HG03558 (cell line): ENCODE measurements around the gene RAB10.
"Not testable (repeated sequence)": the region's sequence is repeated elsewhere in the genome, so short reads cannot be mapped to it uniquely, and the experiment has no call there.

ENCODE experiments used
- ATAC-seq: cut with Tn5 transposase; IDR thresholded peaks from one replicate; pipeline ENCODE4 v1.9.1; 2021; ENCODE audit warnings: moderate number of reproducible peaks; ENCODE audit not compliant: unreplicated experiment; ENCODE audit errors: extremely low read depth

RAB10 gene

DNA sequence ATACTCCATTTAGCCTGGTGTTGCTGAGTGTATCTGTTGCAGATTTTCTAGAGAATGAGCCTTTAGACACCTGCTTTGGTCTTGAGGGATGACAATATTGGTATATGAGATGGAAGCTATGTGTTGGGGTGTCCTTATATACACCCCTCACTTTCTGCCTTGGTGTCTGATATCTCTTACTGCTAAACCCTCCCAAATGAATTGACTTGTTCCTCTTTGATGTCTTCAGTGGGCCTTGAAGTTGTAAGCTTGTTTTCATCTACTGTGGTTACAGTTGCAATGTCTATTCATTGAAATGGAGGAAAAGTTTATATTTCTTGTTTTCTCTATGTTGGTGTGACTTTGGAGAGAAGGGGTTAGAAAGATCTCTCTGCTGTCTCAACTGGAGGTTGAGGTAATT lies 18.9 kb downstream of the RAB10 start:
- no peak for ATAC-seq

DNA sequence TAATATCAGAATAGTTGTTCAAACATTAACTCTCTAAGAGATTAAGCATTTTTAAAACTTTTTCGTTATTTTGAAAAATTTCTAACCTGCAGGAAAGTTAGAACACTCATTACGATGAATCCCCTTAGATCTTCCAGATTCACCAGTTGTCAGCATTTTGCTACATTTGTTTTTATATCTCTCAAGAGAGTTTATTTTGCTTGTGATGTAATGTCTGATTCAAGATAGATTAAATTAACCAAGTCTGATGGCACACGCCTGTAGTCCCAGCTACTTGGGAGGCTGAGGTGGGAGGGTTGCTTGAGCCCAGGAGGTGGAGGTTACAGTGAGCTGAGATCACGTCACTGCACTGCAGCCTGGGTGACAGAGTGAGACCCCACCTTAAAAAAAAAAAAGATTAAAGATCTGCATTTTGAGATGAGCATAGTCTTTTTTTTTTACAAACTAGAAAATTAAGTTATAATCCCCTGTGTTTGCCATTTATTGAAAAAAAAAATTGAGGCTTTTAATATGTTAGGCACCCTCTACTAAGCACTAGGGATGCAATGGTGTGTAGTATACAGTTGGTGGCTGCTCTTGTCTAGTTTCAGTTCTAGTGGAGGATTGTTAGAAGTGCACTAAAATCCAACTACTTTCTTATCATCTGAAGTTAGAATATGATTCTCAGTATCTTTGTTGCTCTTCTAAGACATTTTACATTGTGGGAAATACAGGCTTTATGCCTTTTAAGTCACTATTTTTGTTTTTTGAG lies 20.9 kb downstream of the RAB10 start:
- ATAC-seq: no peak

DNA sequence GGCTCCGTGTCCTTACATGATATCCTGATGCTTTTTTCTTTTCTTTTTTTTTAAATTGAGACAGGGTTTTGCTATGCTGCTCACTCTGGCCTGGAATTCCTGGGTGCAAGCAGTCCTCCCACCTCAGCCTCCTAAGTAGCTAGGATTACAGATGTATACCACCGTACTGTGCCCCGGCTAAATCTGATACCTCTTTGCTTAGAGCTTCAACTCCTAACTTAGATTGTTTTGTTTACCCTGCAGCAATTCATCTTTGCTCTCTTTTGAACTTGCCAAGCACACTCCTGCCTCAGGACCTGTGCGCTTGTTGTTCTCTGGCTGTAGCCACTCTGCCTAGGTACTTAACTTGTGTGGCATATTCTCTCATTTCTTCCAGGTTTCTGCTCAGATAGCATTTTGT lies 24.5 kb downstream of the RAB10 start:
- ATAC-seq: no peak

DNA sequence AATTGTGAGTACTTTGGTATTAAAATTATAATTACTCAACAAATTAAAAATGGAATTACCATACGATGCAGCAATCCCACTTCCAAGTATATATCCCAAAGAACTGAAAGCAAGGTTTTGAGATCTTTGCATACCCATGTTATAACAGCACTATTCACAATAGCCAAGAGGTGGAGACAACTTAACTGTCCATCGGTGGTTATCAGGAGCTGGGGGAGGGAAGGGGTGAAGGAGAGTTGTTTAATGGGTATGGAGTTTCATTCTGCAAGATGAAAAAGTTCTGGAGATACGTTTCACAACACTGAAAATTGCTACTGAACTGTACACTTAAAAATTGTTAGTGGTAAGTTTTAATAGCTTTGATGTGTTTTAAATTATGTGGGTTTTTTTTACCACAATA lies 25.7 kb downstream of the RAB10 start:
- ATAC-seq: no peak

DNA sequence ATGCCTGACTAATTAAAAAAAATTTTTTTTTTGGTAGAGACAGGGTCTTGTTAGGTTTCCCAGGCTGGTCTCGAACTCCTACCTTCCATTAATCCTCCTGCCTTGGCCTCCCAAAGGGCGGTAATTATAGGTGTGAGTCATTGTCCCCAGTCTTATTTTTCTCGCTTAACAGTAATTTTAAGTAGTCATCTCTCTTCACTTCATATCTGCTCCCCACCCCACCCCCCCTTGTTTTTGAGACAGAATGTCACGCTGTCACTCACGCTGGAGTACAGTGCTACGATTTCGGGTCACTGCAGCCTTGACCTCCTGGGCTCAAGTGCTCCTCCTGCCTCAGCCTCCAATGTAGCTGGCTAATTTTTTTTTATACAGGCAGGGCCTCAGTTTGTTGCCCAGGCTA lies 27.7 kb downstream of the RAB10 start:
- ATAC-seq: no peak

DNA sequence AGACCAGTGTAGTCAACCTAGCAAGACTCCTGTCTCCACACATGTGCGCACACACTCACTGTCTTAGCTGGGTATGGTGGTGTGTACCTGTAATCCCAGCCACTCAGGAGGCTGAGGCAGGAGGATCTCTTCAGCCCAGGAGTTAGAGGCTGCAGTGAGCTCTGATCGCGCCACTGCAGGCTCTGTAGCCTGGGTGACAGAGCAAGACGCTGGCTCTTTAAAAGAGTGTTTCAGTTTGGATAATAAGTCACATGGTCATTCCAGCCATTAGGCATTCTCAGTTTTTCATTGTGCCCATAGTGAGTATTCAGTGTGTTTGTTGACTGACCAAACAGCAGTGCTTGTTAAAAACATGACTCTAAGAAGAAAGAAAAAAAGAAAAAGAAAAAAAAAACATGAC lies 31.0 kb downstream of the RAB10 start:
- ATAC-seq: no peak

DNA sequence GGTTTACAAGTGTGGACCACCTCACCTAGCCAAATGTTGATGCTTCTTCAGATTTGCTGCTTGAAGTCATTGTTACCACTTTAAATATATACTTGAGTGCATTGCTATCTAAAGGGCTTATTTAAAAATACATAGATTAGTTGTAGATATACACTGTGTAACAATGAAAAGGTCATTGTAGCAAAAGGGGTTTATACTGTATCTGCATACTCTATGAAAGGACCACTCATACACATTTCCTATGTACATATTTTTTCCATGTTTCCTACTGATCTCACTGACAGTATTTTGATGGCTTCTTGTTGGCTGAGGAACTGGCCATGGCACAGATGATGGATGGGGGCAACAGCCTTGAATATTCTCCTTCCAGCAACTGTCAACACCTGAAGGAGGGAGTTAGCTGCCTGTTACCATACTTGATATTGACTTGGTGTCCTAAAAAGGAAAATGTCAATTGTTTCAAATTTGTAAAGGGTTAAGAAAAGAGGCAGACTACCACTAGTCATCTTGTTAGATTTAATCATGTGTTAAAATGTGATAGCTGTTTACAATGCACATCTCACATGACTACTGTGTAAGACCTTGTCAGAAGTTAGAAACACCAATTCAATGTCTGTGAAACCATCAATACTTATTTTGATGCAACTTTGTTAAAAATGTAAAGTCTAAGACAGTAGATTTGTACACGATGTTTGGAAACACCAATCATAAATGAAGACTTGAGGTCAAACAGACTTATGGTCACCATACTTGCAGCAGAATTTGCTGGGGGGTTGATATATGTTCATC lies 33.5 kb downstream of the RAB10 start:
- no peak for ATAC-seq

DNA sequence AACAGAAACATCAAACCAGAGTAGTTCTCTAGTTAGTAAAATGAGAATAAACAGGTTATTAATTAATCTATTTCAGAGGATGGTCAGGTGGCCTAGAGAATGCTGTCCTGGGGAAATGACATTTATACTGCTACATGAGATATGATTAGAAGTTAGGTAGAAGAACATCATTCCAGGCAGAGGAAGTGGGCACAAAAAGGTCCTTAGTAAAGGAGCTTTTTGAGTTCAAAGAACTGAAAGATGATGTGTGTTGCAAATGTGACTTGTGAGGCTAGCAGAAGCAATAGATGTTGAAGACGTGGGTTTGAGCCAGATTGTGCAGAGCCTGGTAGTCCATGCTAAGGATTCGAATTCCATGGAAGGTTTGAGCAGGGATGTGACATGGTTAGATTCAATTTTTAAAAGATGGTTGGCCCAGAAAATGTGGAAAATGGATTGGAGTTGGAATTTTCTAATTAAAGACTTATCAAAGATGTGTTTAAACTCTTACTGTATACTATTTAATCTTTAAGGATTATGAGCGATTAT lies 34.2 kb downstream of the RAB10 start:
- ATAC-seq: no peak

DNA sequence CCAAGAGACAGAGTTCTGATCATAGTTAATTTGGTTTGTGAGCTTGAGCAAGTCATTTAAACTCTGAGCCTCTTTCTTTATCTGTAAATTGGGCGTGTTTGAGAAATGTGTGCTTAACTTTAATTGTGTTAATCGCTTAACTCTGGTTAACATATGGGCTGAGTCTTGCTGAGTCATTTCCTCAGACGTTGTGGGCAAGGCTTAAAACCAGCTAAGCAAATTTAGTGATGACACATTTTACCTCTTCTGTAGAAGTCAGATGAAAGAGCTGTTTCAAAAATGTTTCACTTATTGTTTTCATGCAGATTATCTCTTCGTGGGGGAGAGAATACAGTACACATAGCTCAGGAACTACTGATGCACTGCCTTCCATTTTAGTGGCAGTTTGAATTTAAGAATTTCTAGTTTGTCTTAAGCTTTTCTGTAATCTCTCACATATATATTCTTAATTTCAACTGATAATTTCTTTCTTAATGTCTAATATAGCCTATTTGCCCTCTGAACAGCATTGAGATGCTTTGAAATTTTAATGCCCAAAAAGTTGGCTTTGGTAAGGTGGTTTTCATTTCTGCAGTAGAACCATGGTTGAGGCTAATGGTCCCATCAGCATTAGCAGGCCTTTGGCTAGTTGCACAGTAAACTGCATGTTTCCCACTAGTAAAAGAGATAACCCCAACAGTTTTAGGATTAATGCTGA lies 34.9 kb downstream of the RAB10 start:
- peak; percentile 56 for ATAC-seq

DNA sequence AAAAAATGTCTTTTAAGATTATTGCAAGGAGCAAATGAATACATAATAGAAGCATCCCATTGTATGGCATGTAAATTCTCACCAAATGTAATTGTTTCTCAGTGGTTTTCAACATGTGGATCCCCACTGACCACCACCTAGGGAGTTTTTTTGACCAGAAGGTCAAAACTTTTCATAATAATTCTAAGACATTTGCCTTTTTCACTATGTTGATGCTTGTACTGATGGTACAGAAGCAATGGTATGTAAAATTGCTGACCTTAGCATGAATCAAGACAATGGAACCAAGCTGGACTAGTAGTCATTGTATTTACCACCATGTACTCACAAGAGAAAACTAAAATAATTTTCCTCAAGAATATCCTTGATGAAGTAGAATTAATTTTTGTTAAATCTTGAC lies 36.8 kb downstream of the RAB10 start:
- no peak for ATAC-seq

DNA sequence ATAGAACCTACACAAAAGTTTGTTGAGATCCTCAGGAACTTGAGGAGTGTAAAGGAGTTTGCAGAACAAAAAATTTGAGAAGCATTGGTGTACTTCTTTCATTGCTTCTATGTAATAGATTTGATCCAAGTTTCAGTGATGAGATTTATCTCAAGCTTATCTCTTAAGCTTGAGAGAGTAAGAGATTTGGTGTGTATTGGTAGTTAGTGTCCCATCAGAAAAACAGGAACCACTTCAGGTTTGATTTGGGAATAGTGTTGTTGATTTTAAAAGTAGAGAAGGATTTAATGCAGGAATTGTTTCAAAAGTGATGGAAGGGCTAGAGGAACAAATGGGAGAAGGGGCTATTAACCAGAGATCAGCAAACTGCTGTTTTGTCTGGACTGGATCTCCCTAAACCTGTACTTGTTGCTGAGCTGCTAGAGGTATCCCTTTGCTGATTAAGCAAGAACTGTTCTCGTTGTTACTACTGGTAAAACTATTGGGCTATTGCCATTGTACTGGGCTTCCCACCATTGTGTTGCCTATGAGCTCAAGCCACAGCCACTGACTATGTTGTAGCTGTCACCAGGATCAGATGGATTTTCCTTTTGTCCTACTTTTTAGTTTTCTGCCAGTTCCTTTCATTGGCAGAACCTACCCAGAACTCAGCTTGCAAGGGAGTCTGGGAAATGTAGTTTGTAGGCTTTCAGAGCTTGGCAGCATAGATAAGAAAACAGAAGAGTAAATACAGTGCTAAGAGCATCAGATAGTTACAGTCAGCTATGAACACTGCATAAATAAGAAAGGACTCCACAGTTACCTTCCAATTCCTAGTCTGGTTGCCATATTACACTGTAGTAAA lies 39.3 kb downstream of the RAB10 start:
- ATAC-seq: no peak

DNA sequence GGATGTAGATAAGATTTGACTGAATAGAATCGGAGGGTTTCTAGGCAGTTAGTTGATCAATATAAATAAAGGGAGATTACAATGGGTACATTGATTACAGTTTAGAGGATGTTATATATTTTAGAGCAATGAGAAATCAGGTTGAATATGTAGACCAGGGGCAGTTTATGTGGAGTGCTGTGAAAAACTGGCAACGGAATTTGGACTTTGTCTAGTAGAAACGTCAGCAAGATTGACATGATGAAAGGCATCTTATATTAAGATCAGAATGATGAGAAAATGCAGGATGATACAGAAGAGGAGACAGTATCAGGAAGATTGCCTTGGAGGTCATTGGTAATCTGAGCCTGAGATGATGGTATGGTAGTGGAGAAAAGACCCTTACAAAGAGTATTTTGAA lies 39.9 kb downstream of the RAB10 start:
- no peak for ATAC-seq

DNA sequence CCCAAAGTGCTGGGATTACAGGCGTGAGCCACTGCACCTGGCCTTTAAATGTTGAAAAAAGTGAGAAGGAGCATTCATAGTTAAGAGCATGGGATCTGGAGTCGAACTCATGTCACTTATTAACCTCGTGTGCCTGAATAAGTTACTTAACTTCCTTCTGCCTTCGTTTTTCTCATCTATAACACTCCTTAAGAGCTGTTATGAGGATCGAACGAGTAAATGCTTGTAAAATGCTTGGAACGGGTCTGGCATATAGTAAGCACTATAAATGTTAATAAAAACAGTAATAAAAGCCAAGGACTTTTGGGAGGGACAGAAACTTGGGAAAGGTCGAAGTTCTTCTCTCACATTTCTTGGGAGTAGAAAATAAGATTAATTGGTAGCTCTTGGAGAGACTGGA lies 40.8 kb downstream of the RAB10 start:
- no peak for ATAC-seq

DNA sequence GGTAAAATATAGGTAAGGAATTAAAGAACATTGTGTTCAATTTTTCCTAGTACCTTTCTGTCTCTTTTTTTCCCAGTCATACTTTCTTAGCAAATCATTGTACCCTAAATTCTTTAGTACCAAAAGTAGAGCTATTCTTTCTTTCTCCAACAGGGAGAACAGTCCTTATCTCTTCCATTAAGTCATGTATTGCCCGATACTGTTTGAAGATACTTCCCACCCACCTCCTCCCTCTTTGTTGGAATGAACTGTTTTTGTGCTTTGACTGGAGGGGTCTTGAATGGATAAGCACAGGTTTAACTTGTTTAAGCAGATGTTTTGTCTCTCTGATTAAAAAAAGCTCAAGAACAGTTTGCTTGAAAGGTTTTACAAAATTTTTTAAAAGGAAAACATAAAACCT lies 41.3 kb downstream of the RAB10 start:
- no peak for ATAC-seq

DNA sequence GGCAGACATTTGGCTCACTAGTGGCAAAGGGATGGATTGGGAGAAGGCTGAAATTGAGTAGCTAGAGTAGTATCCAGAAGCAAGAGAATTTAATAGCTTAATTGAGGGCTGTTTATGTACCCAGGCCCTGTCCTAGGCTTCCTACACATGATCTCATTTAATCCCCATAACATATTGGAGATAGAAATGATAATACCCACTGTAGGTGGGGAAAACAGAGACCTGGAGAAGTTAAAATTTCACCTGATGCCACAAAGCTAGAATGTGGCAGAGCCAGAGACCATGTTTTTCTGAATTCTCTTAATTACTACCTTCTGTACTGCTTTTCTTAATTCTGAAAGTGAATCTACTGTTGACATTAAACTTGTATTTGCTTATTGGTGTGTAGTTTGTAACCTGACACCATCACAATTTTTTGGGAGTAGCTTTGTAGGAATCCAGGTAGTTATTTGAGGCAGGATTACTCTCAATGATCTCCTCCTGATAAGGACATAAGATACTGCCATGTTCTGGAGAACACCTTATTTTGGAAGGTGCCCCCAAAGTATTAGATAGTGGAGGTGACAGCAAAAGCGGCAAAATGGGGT lies 42.2 kb downstream of the RAB10 start:
- ATAC-seq: no peak

DNA sequence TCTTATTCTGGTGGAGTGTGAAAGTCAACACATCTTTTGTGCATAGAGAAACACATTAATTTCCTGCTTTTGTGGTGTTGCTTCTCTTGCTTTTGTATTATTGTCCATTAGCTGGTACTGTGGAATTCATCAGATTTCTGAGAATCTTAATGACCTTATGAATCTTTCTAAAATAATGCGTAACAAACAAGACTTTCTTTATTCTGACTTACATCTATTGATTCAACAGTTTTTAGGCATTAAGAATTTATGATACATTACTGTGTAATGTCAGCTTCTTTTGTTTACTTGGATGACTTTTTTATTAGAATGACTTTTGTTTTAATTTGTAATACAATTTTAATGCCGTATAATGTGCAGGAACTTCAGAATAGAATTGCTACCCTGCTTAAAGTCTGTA lies 43.4 kb downstream of the RAB10 start:
- no peak for ATAC-seq

DNA sequence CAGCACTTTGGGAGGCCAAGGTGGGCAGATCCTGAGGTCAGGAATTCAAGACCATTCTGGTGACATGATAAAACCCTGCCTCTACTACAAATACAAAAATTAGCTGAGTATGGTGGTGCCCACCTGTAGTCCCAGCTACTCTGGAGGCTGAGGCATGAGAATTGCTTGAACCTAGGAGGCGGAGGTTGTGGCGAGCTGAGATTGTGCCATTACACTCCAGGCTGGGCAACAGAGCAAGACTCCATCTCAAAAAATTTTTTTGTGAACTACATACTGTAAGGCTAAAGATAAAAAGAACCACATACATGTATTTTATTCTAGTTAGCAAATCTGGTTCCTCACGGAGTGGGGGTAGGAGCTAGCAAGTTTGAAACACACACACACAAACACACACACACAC lies 45.1 kb downstream of the RAB10 start:
- no peak for ATAC-seq

DNA sequence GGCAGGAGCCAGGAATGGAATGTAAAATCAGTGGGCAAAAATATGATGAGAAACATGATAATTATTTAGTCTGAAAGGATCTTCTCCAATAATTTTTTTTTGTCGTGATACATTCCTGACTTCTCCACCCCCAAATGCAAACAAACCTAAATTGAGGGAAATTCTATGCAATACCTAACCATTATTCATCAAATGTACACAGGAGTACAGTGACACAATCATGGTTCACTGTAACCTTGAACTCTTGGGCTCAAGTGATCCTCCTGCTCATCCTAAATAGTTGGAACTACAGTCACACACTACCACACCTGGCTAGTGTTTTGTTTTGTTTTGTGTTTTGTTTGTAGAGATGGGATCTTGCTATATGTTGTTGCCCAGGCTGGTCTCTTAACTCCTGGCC lies 46.5 kb downstream of the RAB10 start:
- no peak for ATAC-seq

DNA sequence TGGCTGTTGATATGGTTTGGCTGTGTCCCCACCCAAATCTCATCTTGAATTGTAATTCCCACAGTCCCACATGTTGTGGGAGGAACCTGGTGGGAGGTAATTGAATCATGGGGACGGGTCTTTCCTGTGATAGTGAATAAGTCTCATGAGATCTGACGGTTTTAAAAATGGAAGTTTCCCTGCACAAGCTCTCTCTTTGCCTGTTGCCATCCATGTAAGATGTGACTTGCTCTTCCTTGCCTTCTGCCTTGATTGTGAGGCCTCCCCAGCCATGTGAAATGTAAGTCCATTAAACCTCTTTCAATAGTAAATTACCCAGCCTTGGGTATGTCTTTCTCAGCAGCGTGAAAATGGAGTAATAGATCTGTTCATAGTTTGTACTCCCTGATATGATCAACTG lies 47.0 kb downstream of the RAB10 start:
- ATAC-seq: not testable (repeated sequence)

DNA sequence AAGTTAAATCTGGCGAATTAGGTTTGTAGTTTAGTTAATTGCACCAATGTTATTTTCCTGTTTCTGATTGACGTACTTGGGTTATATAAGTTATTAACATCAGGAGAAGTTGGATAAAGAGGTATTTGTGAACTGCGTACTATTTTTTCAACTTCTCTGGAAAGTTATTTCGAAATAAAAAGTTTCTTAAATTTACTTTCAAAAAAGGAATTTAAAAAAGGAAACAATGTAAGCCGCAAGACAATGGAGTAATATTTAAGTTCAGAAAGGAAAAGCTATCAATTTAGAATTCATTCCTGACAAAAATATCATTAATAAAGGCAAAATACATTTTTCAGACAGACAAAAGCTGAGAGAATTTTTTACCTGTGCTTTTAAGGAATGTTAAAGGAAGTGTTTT lies 47.7 kb downstream of the RAB10 start:
- ATAC-seq: no peak
